ENCODE measurements around the gene HMGA1.
A peak's percentile ranks its signal among the peaks of the same experiment; 100 is the strongest.
"Not testable (repeated sequence)": the region's sequence is repeated elsewhere in the genome, so short reads cannot be mapped to it uniquely, and the experiment has no call there.

The HMGA1 gene

GRCh38 chr6:34240329-34241248 is 3.9 kb downstream of the HMGA1 start:
- DNase-seq, result no peak

GRCh38 chr6:34241351-34242215 is 4.9 kb downstream of the HMGA1 start:
- no peak for DNase-seq

- DNase-seq, result no peak
These were observed 5.8 kb downstream of the HMGA1 start for GRCh38 chr6:34242252-34243130.

- DNase-seq, result no peak
These were observed 6.6 kb downstream of the HMGA1 start for GRCh38 chr6:34243131-34243771.

DNA sequence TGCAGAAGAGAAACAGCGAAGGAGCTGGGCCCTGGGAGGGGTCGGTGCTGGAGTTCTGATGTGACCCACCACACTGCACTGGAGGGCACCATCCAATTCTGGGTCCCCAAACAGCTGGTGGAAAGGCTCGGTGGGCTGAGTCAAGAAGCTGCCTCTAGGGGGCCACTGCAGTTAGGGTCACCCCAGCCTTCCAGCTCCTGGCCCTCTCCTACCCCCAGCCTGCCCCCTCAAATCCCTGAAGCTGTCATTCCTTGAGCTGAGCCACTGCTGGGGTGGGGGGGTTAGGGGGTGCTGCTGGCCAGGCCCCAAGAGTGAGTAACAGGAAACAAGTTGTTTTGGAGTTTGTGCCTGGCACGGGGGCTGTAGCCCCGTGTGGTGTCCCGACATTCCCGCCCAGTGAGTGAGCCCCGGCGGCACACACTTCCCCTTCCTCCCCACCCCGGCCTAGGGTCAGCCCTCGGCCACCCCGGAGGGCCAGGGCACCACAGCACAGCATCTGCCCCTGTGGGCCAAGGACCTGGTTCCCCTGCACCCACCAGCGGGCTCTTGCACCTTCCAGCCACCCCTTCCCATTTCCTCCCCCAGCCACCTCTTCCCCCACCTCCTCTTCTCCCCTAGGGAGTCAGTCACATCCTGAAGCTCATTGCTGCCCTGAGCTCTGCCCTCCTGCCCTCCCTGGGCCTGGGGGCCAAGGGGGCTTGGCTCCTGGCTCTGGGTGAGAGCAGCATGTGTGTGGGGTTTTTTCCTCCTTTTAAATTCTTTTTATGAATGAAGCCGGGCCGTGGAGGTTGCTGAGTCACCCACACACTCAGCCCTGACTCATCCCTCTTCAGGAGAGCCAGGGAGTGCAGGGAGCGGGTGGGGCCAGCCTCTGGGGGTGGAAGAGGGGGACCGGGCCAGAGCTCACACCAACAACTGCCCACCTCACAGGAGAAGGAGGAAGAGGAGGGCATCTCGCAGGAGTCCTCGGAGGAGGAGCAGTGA is 7.5 kb downstream of the HMGA1 start:
- DNase-seq, result peak; percentile 72 to 76

- peak in 1 of 2 donors; percentile 18 for DNase-seq
These were observed 8.5 kb downstream of the HMGA1 start for GRCh38 chr6:34245032-34245760.

DNA sequence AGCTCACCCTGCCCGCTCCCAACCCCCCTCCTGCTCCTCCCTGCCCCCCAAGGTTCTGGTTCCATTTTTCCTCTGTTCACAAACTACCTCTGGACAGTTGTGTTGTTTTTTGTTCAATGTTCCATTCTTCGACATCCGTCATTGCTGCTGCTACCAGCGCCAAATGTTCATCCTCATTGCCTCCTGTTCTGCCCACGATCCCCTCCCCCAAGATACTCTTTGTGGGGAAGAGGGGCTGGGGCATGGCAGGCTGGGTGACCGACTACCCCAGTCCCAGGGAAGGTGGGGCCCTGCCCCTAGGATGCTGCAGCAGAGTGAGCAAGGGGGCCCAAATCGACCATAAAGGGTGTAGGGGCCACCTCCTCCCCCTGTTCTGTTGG is 9.1 kb downstream of the HMGA1 start:
- not testable (repeated sequence) for DNase-seq

GRCh38 chr6:34246249-34246562 is 9.5 kb downstream of the HMGA1 start:
- no peak for DNase-seq

GRCh38 chr6:34246563-34247391 is 10.1 kb downstream of the HMGA1 start:
- peak; percentile 65 to 67 for DNase-seq

- DNase-seq, result peak in 1 of 2 donors; percentile 29
These were observed 11.0 kb downstream of the HMGA1 start for GRCh38 chr6:34247481-34248197.

GRCh38 chr6:34248198-34248726 is 11.6 kb downstream of the HMGA1 start:
- DNase-seq, result peak; percentile 55 to 58

GRCh38 chr6:34248727-34249468 is 12.2 kb downstream of the HMGA1 start, which contains the start of gene SMIM29:
SMIM29 (minus strand) TSS chr6:34249006; CDS start chr6:34247791, 1,215 bp downstream.
- peak; percentile 97 for DNase-seq

- DNase-seq, result no peak
These were observed 13.0 kb downstream of the HMGA1 start for GRCh38 chr6:34249469-34250261.

GRCh38 chr6:34252395-34252794 is 15.7 kb downstream of the HMGA1 start:
- DNase-seq, result not testable (repeated sequence)

DNA sequence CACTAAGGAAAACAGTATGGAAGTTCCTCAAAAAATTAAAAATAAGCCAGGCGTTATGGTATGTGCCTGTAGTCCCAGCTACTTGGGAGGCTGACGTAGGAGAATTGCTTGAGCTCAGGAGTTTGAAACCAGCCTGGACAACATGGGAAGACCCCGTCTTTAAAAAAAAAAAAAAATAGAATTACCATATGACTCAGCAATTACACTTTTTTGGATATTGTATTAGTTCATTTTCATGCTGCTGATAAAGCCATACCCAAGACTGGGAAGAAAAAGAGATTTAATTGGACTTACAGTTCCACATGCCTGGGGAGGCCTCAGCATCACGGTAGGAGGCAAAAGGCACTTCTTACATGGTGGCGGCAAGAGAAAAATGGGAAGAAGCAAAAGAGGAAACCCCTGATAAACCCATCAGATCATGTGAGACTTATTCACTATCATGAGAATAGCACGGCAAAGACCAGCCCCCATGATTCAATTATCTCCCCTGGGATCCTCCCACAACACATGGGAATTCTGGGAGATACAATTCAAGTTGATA is 22.9 kb downstream of the HMGA1 start:
- DNase-seq, result no peak

GRCh38 chr6:34260576-34261267 is 24.0 kb downstream of the HMGA1 start:
- no peak for DNase-seq
